Measurements from ENCODE around the gene TNFAIP8.
"Not testable (repeated sequence)": the region's sequence is repeated elsewhere in the genome, so short reads cannot be mapped to it uniquely, and the experiment has no call there.

DNA sequence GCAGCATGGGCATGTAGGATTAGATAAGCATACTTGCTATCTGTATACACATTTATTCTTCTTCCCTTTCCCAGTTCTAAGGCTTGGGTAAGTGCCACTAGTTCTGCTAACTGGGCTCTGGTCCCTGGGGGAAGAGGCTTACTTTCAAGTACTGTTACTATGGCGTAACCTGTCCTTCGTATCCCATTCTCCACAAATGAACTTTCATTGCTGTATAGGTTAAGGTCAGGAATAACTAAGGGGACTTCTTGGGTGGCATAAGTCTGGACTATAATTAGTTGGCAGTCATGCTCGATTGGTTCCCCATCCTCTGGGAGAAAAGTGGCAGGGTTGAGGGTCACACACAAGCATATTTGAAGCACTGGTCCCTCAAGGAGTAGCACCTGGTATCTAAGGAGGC, 72.8 kb downstream of the TNFAIP8 start:
- TF ChIP-seq, protein P1, sequence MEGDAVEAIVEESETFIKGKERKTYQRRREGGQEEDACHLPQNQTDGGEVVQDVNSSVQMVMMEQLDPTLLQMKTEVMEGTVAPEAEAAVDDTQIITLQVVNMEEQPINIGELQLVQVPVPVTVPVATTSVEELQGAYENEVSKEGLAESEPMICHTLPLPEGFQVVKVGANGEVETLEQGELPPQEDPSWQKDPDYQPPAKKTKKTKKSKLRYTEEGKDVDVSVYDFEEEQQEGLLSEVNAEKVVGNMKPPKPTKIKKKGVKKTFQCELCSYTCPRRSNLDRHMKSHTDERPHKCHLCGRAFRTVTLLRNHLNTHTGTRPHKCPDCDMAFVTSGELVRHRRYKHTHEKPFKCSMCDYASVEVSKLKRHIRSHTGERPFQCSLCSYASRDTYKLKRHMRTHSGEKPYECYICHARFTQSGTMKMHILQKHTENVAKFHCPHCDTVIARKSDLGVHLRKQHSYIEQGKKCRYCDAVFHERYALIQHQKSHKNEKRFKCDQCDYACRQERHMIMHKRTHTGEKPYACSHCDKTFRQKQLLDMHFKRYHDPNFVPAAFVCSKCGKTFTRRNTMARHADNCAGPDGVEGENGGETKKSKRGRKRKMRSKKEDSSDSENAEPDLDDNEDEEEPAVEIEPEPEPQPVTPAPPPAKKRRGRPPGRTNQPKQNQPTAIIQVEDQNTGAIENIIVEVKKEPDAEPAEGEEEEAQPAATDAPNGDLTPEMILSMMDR (IDR thresholded peaks at IDR 0.05), result not testable (repeated sequence)
- not testable (repeated sequence) for TF ChIP-seq JUN (CRISPR knock-in tag; IDR thresholded peaks at IDR 0.05); SP1 (CRISPR knock-in tag; conservative IDR thresholded peaks at IDR 0.05); TEAD1 (CRISPR knock-in tag; IDR thresholded peaks at IDR 0.05); NR2C2 (CRISPR knock-in tag; IDR thresholded peaks at IDR 0.05); TEAD4 (CRISPR knock-in tag; IDR thresholded peaks at IDR 0.05); ZNF121 (CRISPR knock-in tag; IDR thresholded peaks at IDR 0.05)
- TF ChIP-seq, protein P2, sequence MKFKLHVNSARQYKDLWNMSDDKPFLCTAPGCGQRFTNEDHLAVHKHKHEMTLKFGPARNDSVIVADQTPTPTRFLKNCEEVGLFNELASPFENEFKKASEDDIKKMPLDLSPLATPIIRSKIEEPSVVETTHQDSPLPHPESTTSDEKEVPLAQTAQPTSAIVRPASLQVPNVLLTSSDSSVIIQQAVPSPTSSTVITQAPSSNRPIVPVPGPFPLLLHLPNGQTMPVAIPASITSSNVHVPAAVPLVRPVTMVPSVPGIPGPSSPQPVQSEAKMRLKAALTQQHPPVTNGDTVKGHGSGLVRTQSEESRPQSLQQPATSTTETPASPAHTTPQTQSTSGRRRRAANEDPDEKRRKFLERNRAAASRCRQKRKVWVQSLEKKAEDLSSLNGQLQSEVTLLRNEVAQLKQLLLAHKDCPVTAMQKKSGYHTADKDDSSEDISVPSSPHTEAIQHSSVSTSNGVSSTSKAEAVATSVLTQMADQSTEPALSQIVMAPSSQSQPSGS (CRISPR knock-in tag; IDR thresholded peaks at IDR 0.05; ENCODE audit: borderline replicate concordance, low read depth), result not testable (repeated sequence)

Data from WTC11 (cell line).